ENCODE results near the gene SLAIN1. TPM values are rescaled to one million over a fixed set of nuclear protein-coding genes. Genes with fewer than 3 reads are reported as not detected.
"Not testable (repeated sequence)": the region's sequence is repeated elsewhere in the genome, so short reads cannot be mapped to it uniquely, and the experiment has no call there.

SLAIN1 gene
- 12.4 TPM for total RNA-seq
- 6.0 TPM for polyA plus RNA-seq (ENCODE audit: insufficient read depth, low read depth, low replicate concordance)
- long read RNA-seq, donor 1, partial matches to known transcripts: 0 of 3 reads
- long read RNA-seq, donor 1, other reads (novel, unspliced or antisense): 0 of 3 reads
- long read RNA-seq, donor 2, partial matches to known transcripts: 0 of 3 reads
- long read RNA-seq, donor 2, other reads (novel, unspliced or antisense): 0 of 3 reads
- long read RNA-seq, donor 3, partial matches to known transcripts: 0 of 1 reads
- long read RNA-seq, donor 3, other reads (novel, unspliced or antisense): 0 of 1 reads
- long read RNA-seq, donor 4, partial matches to known transcripts: 0 of 6 reads
- long read RNA-seq, donor 4, other reads (novel, unspliced or antisense): 0 of 6 reads
- long read RNA-seq, donor 5: 0 reads
- long read RNA-seq, donor 6, partial matches to known transcripts: 0 of 1 reads
- long read RNA-seq, donor 6, other reads (novel, unspliced or antisense): 0 of 1 reads
- long read RNA-seq, donor 7, partial matches to known transcripts: 0 of 4 reads
- long read RNA-seq, donor 7, other reads (novel, unspliced or antisense): 3 of 4 reads
- long read RNA-seq, donor 8, transcript SLAIN1-206 (7 exons, 2,855 nt): major isoform, 5 of 7 reads
- long read RNA-seq, donor 8, partial matches to known transcripts: 0 of 7 reads
- long read RNA-seq, donor 8, other reads (novel, unspliced or antisense): 0 of 7 reads
- long read RNA-seq, donor 9, partial matches to known transcripts: 0 of 2 reads
- long read RNA-seq, donor 9, other reads (novel, unspliced or antisense): 0 of 2 reads
- long read RNA-seq, donor 10: 0 reads

DNA sequence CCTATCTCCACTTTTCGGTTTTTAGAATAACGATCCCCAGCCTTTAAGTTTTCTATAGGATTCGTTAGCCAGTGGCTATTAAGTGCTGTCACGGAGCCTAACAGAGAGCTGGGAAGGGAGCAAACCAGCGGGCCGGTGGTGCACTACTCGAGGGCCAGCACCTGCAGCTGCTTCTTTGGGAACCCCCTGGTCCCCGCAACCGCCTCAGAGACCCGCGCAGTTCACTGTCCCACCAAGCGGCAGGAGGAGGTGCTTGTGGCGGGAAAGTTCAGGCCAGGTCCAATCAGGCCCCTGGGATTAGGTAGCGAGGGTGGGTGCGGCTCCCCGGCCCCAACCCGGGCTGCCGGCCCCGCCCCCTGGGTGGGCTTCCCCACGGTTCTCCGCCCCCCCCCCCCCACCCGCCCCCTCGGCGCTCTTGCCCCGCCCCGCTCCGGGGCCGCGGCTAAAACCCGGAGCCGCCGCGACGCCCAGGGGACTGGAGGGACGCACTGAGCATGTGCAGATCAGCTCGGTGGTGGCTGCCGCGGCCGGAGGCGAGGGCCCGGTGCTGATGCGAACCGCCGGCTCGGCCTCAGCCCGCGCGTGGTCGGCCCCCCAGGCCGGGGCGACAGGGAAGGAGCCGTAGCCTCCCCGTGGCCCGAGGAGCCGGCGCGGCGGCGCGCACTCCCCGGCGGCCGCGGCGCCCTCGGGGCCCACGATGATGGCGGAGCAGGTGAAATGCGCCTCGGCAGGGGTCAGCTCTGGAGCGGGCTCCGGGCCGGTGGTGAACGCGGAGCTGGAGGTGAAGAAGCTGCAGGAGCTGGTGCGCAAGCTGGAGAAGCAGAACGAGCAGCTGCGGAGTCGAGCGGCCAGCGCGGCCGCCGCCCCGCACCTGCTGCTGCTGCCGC, at the start of gene SLAIN1:
Gene SLAIN1, plus strand, starts transcription at position 471 of the 887 bp plus-strand sequence. Its CDS starts 227 bp downstream, at position 698.
- peaks cover 2% of the 10 kb centered on the region for H3K27me3 ChIP-seq (ENCODE audit: control insufficient read depth, insufficient read depth, low read length)
- H3K9me3 ChIP-seq (ENCODE audit: control insufficient read depth in 2 of 3, insufficient read depth in 1 of 3, low read length in 3 of 3): no peaks in the 10 kb centered on the region
- intact Hi-C loops (cut with DNase I): no loop called here
- DNase-seq: peak; percentile 88 to 95 (median 92)
- peak within 1 kb of the TSS; percentile 80 to 97 (median 86) for H3K4me3 ChIP-seq (ENCODE audit: low read length in 3 of 3)
- no peaks in the 10 kb centered on the region for H3K36me3 ChIP-seq (ENCODE audit: control insufficient read depth in 2 of 3, insufficient read depth in 3 of 3, low read length in 3 of 3)
- H3K27ac ChIP-seq (ENCODE audit: low read depth in 2 of 2, low read length in 2 of 2): peak within 1 kb of the TSS in 1 of 2 donors; percentile 23
- no peak for FAIRE-seq
- peak within 1 kb of the TSS; percentile 36 to 74 (median 60) for H3K9ac ChIP-seq (ENCODE audit: low read length in 3 of 3)
- H3K4me1 ChIP-seq (ENCODE audit: control insufficient read depth in 2 of 3, insufficient read depth in 2 of 3, low read depth in 1 of 3, low read length in 3 of 3): peaks cover 0 to 7% (median 3%) of the 10 kb centered on the region in 3 donors
- TF ChIP-seq, protein P1, sequence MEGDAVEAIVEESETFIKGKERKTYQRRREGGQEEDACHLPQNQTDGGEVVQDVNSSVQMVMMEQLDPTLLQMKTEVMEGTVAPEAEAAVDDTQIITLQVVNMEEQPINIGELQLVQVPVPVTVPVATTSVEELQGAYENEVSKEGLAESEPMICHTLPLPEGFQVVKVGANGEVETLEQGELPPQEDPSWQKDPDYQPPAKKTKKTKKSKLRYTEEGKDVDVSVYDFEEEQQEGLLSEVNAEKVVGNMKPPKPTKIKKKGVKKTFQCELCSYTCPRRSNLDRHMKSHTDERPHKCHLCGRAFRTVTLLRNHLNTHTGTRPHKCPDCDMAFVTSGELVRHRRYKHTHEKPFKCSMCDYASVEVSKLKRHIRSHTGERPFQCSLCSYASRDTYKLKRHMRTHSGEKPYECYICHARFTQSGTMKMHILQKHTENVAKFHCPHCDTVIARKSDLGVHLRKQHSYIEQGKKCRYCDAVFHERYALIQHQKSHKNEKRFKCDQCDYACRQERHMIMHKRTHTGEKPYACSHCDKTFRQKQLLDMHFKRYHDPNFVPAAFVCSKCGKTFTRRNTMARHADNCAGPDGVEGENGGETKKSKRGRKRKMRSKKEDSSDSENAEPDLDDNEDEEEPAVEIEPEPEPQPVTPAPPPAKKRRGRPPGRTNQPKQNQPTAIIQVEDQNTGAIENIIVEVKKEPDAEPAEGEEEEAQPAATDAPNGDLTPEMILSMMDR (IDR thresholded peaks at IDR 0.05; ENCODE audit: borderline replicate concordance, extremely low read depth, insufficient read depth): no peak

DNA sequence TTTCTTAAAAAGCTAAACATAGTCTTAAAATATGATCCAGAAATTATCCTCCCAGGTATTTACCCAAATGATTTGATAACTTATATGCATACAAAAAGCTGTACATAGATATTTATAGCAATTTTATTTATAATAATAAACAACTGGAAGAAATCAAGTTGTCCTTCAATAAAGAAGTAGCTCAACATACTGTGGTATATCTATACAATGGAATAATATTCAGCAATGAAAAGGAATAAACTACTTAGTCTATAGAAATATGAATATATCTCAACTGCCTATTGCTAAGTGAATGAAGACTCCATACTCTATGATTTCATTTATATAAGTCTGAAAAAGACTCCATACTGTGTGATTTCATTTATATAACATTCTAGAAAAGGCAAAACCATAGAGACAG, 47.1 kb upstream of the SLAIN1 start:
- intact Hi-C loops (cut with DNase I): no loop called here
- FAIRE-seq (no peak), DNase-seq (no peak)

DNA sequence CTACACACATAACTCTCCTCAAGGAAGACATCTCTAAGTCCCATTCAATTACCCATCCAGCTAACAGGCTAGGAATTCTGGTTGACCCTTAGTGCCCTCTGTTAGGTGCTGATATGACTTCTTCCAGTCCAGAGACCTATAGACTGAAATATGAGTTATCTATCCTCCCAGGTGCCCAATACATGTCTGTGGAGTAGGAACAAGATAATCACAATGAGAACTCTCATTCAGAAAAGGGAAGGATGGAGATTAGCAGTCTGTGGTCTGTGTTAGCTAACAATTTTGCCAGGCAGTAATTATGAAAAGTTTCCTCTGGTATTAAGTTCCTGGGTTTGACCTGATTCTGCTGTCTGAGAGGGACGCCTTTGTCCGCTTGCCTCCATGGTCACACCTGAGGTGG, 44.2 kb upstream of the SLAIN1 start:
- Histone ChIP-seq H3K9me3 (ENCODE audit: control insufficient read depth in 2 of 3, insufficient read depth in 1 of 3, low read length in 3 of 3) (peaks cover 0 to 2% (median 0%) of the 10 kb centered on the region in 3 donors), H3K27me3 (ENCODE audit: control insufficient read depth, insufficient read depth, low read length) (no peaks in the 10 kb centered on the region), H3K4me3 (ENCODE audit: low read length in 3 of 3) (no peak overlapping the region), H3K36me3 (ENCODE audit: control insufficient read depth in 2 of 3, insufficient read depth in 3 of 3, low read length in 3 of 3) (no peaks in the 10 kb centered on the region), H3K4me1 (ENCODE audit: control insufficient read depth in 2 of 3, insufficient read depth in 2 of 3, low read depth in 1 of 3, low read length in 3 of 3) (no peaks in the 10 kb centered on the region), H3K27ac (ENCODE audit: low read depth in 2 of 2, low read length in 2 of 2) (no peak overlapping the region), H3K9ac (ENCODE audit: low read length in 3 of 3) (no peak overlapping the region)
- no peak for FAIRE-seq
- DNase-seq: no peak
- TF ChIP-seq, protein P1 (IDR thresholded peaks at IDR 0.05; ENCODE audit: borderline replicate concordance, extremely low read depth, insufficient read depth): no peak
- intact Hi-C loops (cut with DNase I): no loop called here

More for the DNA sequence above, 47.1 kb upstream of the SLAIN1 start:
- Histone ChIP-seq H3K36me3 (ENCODE audit: control insufficient read depth in 2 of 3, insufficient read depth in 3 of 3, low read length in 3 of 3) (no peaks in the 10 kb centered on the region), H3K27me3 (ENCODE audit: control insufficient read depth, insufficient read depth, low read length) (no peaks in the 10 kb centered on the region), H3K27ac (ENCODE audit: low read depth in 2 of 2, low read length in 2 of 2) (no peak overlapping the region), H3K4me3 (ENCODE audit: low read length in 3 of 3) (no peak overlapping the region), H3K9ac (ENCODE audit: low read length in 3 of 3) (no peak overlapping the region), H3K9me3 (ENCODE audit: control insufficient read depth in 2 of 3, insufficient read depth in 1 of 3, low read length in 3 of 3) (peaks cover 0 to 2% (median 0%) of the 10 kb centered on the region in 3 donors), H3K4me1 (ENCODE audit: control insufficient read depth in 2 of 3, insufficient read depth in 2 of 3, low read depth in 1 of 3, low read length in 3 of 3) (no peaks in the 10 kb centered on the region)
- TF ChIP-seq, protein P1 (IDR thresholded peaks at IDR 0.05; ENCODE audit: borderline replicate concordance, extremely low read depth, insufficient read depth): no peak

DNA sequence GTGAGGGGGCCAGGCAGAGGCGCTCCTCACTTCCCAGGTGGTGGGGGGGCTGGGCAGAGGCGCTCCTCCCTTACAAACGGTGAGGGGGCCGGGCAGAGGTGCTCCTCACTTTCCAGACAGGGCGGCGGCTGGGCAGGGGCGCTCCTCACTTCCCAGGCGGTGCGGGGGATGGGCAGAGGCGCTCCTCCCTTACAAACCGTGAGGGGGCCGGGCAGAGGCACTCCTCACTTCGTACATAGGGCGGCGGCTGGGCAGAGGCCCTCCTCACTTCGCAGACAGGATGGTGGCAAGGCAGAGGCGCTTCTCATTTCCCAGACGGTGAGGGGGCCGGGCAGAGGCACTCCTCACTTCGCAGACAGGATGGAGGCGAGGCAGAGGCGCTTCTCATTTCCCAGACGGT, 37.5 kb upstream of the SLAIN1 start:
- FAIRE-seq; H3K4me3 ChIP-seq (ENCODE audit: low read length in 3 of 3); H3K9me3 ChIP-seq (ENCODE audit: control insufficient read depth in 2 of 3, insufficient read depth in 1 of 3, low read length in 3 of 3); DNase-seq; H3K27ac ChIP-seq (ENCODE audit: low read depth in 2 of 2, low read length in 2 of 2); H3K4me1 ChIP-seq (ENCODE audit: control insufficient read depth in 2 of 3, insufficient read depth in 2 of 3, low read depth in 1 of 3, low read length in 3 of 3); H3K27me3 ChIP-seq (ENCODE audit: control insufficient read depth, insufficient read depth, low read length); H3K9ac ChIP-seq (ENCODE audit: low read length in 3 of 3); H3K36me3 ChIP-seq (ENCODE audit: control insufficient read depth in 2 of 3, insufficient read depth in 3 of 3, low read length in 3 of 3); intact Hi-C loops (cut with DNase I): not testable (repeated sequence)

Measured in kidney (tissue), 22 donors.